GM21825 (cell line): ENCODE results near the gene C13orf42.

Experiments used
- ATAC-seq: cut with Tn5 transposase; IDR thresholded peaks from one replicate; pipeline ENCODE4 v1.9.1; 2021; ENCODE audit warnings: mild to moderate bottlenecking, moderate library complexity; ENCODE audit not compliant: unreplicated experiment

Gene C13orf42

GRCh38 chr13:51111174-51111573 lies at the start of gene C13orf42:
Gene C13orf42 (minus strand): TSS chr13:51111274. CDS start chr13:51111209, 65 bp downstream.
- no peak for ATAC-seq

GRCh38 chr13:51158880-51159518 lies 47.9 kb upstream of the C13orf42 start:
- ATAC-seq: no peak

- ATAC-seq: no peak
These were observed 47.3 kb upstream of the C13orf42 start for GRCh38 chr13:51158365-51158764.

- ATAC-seq: no peak
These were observed 45.6 kb upstream of the C13orf42 start for GRCh38 chr13:51156648-51157047.

GRCh38 chr13:51155776-51156515 lies 44.9 kb upstream of the C13orf42 start:
- ATAC-seq: no peak

- ATAC-seq: no peak
These were observed 44.1 kb upstream of the C13orf42 start for GRCh38 chr13:51155161-51155560.

- ATAC-seq: no peak
These were observed 43.0 kb upstream of the C13orf42 start for GRCh38 chr13:51154029-51154555.

- no peak for ATAC-seq
These were observed 42.5 kb upstream of the C13orf42 start for GRCh38 chr13:51153527-51153926.

- ATAC-seq: no peak
These were observed 41.6 kb upstream of the C13orf42 start for GRCh38 chr13:51152701-51153100.

- ATAC-seq: no peak
These were observed 40.4 kb upstream of the C13orf42 start for GRCh38 chr13:51151463-51151862.

- ATAC-seq: no peak
These were observed 38.0 kb upstream of the C13orf42 start for GRCh38 chr13:51148952-51149573.

- ATAC-seq: no peak
These were observed 37.3 kb upstream of the C13orf42 start for GRCh38 chr13:51148223-51148951.

GRCh38 chr13:51147732-51148131 lies 36.7 kb upstream of the C13orf42 start:
- no peak for ATAC-seq

- ATAC-seq: no peak
These were observed 35.6 kb upstream of the C13orf42 start for GRCh38 chr13:51146667-51147066.

- no peak for ATAC-seq
These were observed 26.2 kb upstream of the C13orf42 start for GRCh38 chr13:51137250-51137649.

- no peak for ATAC-seq
These were observed 25.4 kb upstream of the C13orf42 start for GRCh38 chr13:51136276-51136980.

- ATAC-seq: no peak
These were observed 23.8 kb upstream of the C13orf42 start for GRCh38 chr13:51134763-51135365.

GRCh38 chr13:51130348-51130747 lies 19.3 kb upstream of the C13orf42 start:
- no peak for ATAC-seq

- peak; percentile 74 for ATAC-seq
These were observed 14.6 kb upstream of the C13orf42 start for GRCh38 chr13:51125495-51126226.
